ENCODE data around the gene ATXN2L. TPM values are rescaled to one million over a fixed set of nuclear protein-coding genes. Genes with fewer than 3 reads are reported as not detected.

ATXN2L gene
- total and polyA plus RNA-seq, 9 donors: 27.1 to 107 (median 85.5) TPM

DNA sequence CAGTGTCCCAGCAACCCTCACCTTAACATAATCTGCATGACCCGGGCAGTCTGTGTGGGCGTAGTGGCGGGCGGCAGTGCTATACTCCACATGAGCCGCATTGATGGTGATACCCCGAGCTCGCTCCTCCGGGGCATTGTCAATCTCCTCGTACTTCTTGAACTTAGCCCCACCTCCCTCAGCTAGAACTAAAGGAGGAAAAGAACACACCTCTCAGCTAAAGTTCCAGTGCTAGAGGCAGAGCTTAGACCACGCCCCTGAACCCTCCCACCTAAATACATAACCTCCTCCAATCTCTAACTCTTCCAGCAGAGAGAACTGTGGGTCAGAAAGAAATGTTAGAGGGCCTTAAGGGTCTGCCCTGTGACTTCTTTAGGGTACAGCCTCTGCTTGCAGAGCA, 22.5 kb downstream of the ATXN2L start:
- 82% methylated on average over 2 of the region's 10 CpGs for WGBS (ENCODE audit: insufficient coverage)
- H3K27ac ChIP-seq (ENCODE audit: low read length): no peak overlapping the region

DNA sequence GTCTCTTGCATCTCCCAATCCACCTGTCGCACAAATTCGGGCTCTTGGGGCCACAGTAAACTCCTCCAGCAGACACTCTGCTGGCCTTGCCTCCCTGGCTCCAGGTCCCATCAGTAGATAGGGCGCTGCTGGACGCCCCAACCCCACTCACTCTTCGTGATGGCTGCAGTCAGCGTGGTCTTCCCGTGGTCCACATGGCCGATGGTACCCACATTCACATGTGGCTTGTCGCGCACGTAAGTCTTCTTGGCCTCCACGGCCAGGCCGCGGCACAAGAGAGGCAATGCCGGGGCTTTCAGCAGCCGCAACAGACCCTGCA, 22.9 kb downstream of the ATXN2L start:
- 3% methylated on average over 16 of the region's 16 CpGs for WGBS (ENCODE audit: insufficient coverage)
- peaks cover 36% of the 10 kb centered on the region for H3K36me3 ChIP-seq (ENCODE audit: control insufficient read depth, insufficient read depth, low read length)
- peaks cover 18% of the 10 kb centered on the region for H3K4me1 ChIP-seq (ENCODE audit: control insufficient read depth, insufficient read depth, low read length)

More for the DNA sequence above, 22.5 kb downstream of the ATXN2L start:
- Histone ChIP-seq H3K36me3 (ENCODE audit: control insufficient read depth, insufficient read depth, low read length) (peaks cover 36% of the 10 kb centered on the region), H3K27me3 (ENCODE audit: control insufficient read depth, insufficient read depth, low read length) (no peaks in the 10 kb centered on the region), H3K4me1 (ENCODE audit: control insufficient read depth, insufficient read depth, low read length) (peaks cover 18% of the 10 kb centered on the region), H3K9me3 (replicated peaks; ENCODE audit: control insufficient read depth, low read depth, low read length) (no peaks in the 10 kb centered on the region), H3K4me3 (ENCODE audit: low read length) (peak overlapping the region; percentile 96)
- DNase-seq: no peak

DNA sequence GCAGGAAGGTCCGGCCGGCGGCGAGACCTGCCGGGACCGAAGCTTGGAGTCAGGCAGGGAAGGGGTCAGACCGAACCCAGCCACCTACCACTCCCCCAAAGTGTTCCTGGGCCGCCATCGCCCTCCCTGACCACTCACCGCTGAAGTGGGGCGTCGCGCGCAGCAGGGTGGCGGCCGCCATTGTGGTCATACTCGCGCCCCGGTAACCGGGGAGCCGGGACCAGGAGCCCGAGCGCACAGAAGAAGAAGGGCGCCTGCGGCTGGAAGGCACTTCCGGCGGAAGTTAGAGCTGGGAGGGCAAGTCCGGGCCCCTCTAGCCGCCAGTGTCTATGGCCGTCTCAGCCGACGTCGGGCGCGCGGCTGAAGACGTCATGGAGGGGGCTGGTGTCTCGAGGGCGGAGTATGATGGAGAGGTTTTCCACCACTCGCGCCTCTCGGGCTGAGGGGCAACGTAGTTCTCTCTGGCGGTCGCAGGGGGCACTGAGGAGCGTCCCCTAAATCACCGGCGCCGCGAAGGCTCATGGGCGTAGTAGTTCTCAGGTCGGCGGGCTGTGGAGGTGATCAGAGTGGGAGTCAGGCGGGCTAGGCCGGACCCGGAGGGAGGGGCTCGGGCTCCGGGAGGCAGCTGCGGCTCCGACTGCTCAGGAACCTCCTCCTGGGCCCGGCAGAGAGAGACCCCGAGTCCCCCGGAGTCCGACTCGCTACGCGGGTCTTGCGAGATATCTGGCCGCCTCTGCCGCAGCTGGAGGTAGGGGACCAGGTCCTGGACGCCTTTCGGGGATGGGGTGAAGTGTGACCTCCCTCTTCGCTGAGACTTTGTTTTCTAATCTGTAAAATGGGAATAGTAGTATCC, 23.5 kb downstream of the ATXN2L start, which contains the start of gene TUFM:
Gene TUFM (minus strand): TSS at position 269 of the 853 bp plus-strand sequence. CDS start 79 bp downstream, at position 190.
- H3K4me3 ChIP-seq (ENCODE audit: low read length): peak within 1 kb of the TSS; percentile 96
- WGBS (ENCODE audit: insufficient coverage): 1% methylated on average over 69 of the region's 73 CpGs
- no peaks in the 10 kb centered on the region for H3K9me3 ChIP-seq (replicated peaks; ENCODE audit: control insufficient read depth, low read depth, low read length)
- peaks cover 18% of the 10 kb centered on the region for H3K4me1 ChIP-seq (ENCODE audit: control insufficient read depth, insufficient read depth, low read length)
- H3K27ac ChIP-seq (ENCODE audit: low read length): peak within 1 kb of the TSS; percentile 88
- no peaks in the 10 kb centered on the region for H3K27me3 ChIP-seq (ENCODE audit: control insufficient read depth, insufficient read depth, low read length)
- peaks cover 36% of the 10 kb centered on the region for H3K36me3 ChIP-seq (ENCODE audit: control insufficient read depth, insufficient read depth, low read length)
- peak; percentile 100 for DNase-seq

More for the DNA sequence above, 22.9 kb downstream of the ATXN2L start:
- H3K9me3 ChIP-seq (replicated peaks; ENCODE audit: control insufficient read depth, low read depth, low read length): no peaks in the 10 kb centered on the region
- H3K27ac ChIP-seq (ENCODE audit: low read length): peak overlapping the region; percentile 70
- H3K4me3 ChIP-seq (ENCODE audit: low read length): peak overlapping the region; percentile 96
- DNase-seq: no peak
- no peaks in the 10 kb centered on the region for H3K27me3 ChIP-seq (ENCODE audit: control insufficient read depth, insufficient read depth, low read length)

DNA sequence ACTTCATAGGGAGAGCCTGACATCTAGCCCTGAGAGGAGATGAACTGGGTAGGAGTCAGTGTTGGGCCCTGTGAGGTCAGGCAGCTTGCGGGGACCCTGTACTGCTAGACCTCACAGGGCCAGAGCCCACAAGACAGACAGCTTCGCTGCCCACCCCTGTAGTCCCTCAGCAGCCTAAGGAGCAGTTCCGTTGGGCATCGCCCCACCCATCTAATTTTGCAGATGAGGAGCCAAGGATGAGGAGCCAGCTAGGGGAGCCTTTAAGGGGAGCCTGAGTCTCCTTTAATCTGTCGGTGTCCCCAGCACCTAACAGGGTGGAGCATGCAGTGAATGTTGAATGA, 24.1 kb downstream of the ATXN2L start:
- peak overlapping the region; percentile 88 for H3K27ac ChIP-seq (ENCODE audit: low read length)
- H3K27me3 ChIP-seq (ENCODE audit: control insufficient read depth, insufficient read depth, low read length): no peaks in the 10 kb centered on the region
- DNase-seq: no peak
- H3K4me1 ChIP-seq (ENCODE audit: control insufficient read depth, insufficient read depth, low read length): peaks cover 18% of the 10 kb centered on the region
- H3K9me3 ChIP-seq (replicated peaks; ENCODE audit: control insufficient read depth, low read depth, low read length): no peaks in the 10 kb centered on the region
- H3K4me3 ChIP-seq (ENCODE audit: low read length): peak overlapping the region; percentile 96
- WGBS (ENCODE audit: insufficient coverage): no CpG with 5 or more reads among the region's 5 CpGs
- peaks cover 34% of the 10 kb centered on the region for H3K36me3 ChIP-seq (ENCODE audit: control insufficient read depth, insufficient read depth, low read length)

DNA sequence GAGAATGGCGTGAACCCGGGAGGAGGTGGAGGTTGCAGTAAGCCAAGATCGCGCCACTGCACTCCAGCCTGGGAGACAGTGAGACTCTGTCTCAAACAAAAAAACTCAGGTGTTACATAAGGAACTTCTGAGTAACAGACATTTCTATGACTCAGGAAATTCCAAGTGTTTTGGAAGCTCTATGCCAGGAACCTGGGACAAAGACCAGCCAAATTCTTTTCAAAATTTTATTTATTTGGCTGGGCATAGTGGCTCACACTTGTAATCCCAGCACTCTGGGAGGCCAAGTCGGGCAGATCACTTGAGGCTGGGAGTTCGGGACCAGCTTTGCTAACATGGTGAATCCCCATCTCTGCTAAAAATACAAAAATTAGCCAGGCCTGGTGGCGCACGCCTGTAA, 35.6 kb downstream of the ATXN2L start:
- DNase-seq: no peak
- Histone ChIP-seq H3K27ac (ENCODE audit: low read length) (no peak overlapping the region), H3K27me3 (ENCODE audit: control insufficient read depth, insufficient read depth, low read length) (no peaks in the 10 kb centered on the region), H3K36me3 (ENCODE audit: control insufficient read depth, insufficient read depth, low read length) (no peaks in the 10 kb centered on the region), H3K4me3 (ENCODE audit: low read length) (no peak overlapping the region), H3K4me1 (ENCODE audit: control insufficient read depth, insufficient read depth, low read length) (peaks cover 4% of the 10 kb centered on the region), H3K9me3 (replicated peaks; ENCODE audit: control insufficient read depth, low read depth, low read length) (no peaks in the 10 kb centered on the region)
- 87% methylated on average over 6 of the region's 8 CpGs for WGBS (ENCODE audit: insufficient coverage)

DNA sequence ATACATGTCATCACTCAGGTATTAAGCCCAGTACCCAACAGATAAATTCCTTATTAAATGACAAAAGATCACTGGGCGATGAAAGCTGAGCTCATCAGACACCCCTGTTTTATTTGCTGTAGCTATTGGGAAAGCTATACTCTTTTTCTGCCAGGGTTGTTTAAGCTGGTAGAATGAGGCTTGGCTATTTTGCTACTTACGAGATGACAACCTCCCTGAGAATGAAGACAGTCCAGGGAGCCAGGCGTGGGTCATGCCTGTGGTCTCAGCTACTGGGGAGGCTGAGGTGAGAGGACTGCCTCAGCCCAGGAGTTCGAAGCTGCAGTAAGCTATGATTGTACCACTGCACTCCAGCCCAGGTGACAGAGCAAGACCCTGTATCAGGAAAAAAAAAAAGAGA, 36.5 kb downstream of the ATXN2L start:
- no peak overlapping the region for H3K4me3 ChIP-seq (ENCODE audit: low read length)
- peaks cover 6% of the 10 kb centered on the region for H3K4me1 ChIP-seq (ENCODE audit: control insufficient read depth, insufficient read depth, low read length)
- DNase-seq: no peak
- H3K27me3 ChIP-seq (ENCODE audit: control insufficient read depth, insufficient read depth, low read length): no peaks in the 10 kb centered on the region
- H3K36me3 ChIP-seq (ENCODE audit: control insufficient read depth, insufficient read depth, low read length): no peaks in the 10 kb centered on the region
- no peak overlapping the region for H3K27ac ChIP-seq (ENCODE audit: low read length)
- 54% methylated on average over 3 of the region's 4 CpGs for WGBS (ENCODE audit: insufficient coverage)
- H3K9me3 ChIP-seq (replicated peaks; ENCODE audit: control insufficient read depth, low read depth, low read length): no peaks in the 10 kb centered on the region

DNA sequence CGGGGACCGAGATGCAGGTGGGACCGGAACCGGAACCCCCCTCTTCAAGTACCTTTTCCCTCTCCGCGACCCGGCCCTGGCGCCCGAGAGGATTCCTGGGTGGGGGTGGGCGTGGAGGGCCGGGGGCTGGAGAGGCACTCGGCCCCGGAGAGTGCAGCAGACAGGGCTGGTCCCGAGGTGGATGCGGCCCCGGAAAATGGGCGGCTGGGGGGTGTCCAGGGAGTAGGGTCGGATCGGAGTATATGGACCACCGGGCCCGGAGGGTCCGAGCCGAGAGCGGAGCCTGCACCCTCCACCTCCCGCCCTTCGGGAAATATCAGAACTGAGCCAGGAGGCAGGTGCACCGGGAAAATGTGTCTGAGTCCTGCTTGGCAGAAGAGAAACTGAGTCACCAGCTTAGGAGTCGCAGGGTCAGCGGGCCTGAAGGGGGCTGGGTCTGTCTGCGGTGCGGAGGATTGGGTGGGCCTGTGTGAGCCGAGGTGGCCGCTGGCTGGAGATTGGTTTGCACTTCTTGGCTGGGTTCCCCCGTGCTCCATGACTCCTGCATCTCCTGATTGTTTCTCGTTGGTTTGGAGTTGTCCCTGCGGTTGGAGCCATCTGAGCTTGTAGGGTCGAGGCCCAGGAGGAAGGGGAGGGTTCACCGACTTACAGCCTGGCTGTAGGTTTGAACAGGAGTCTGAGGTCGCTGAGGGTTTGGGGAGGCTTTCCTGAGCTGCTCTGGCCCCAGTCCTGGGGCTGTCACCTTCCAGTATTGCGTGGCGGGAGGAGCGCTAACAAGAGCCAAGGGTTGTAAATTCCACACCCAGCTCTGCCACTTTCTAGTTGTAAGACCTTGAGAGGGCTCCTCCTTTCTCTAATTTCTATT, 41.4 kb downstream of the ATXN2L start:
- Histone ChIP-seq H3K36me3 (ENCODE audit: control insufficient read depth, insufficient read depth, low read length) (peaks cover 29% of the 10 kb centered on the region), H3K27ac (ENCODE audit: low read length) (peak overlapping the region; percentile 98), H3K9me3 (replicated peaks; ENCODE audit: control insufficient read depth, low read depth, low read length) (no peaks in the 10 kb centered on the region), H3K4me3 (ENCODE audit: low read length) (peak overlapping the region; percentile 79), H3K4me1 (ENCODE audit: control insufficient read depth, insufficient read depth, low read length) (peaks cover 20% of the 10 kb centered on the region), H3K27me3 (ENCODE audit: control insufficient read depth, insufficient read depth, low read length) (no peaks in the 10 kb centered on the region)
- WGBS (ENCODE audit: insufficient coverage): 0% methylated on average over 27 of the region's 42 CpGs
- DNase-seq: peak; percentile 62

DNA sequence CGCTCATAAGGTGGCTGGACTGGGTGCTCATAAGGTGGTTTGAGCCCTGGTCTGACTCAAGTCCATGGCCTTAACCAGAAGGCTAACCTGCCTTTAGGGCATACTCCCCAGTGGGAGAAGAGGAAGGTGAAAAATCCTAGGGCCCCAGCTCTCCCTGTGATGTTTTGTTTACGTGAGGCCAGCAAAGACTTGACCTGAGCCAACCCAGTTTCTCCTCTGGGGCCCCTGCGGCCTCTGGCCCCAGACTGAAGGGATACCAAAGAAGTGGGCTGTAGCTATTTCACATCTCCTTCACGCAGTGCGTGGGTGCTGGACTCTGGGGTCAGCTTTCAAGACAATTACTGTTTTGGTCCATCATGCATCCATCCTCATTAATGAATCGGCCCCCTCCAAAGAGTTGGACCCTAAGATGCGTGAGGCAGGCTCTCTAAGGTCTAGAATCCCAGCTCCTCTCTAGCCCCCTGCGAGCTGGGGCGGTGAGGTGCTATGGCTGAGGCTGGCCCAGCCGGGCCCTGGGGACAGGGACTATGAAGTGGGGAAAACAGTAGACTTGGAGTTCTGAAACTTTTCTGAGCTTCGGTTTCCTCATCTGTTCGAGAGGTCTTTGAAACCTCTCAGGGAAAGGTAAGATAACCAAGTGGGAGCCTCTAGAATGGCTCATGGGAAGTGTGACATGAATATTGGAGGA, 42.3 kb downstream of the ATXN2L start:
- Histone ChIP-seq H3K4me3 (ENCODE audit: low read length) (no peak overlapping the region), H3K4me1 (ENCODE audit: control insufficient read depth, insufficient read depth, low read length) (peaks cover 20% of the 10 kb centered on the region), H3K27ac (ENCODE audit: low read length) (no peak overlapping the region), H3K9me3 (replicated peaks; ENCODE audit: control insufficient read depth, low read depth, low read length) (no peaks in the 10 kb centered on the region), H3K27me3 (ENCODE audit: control insufficient read depth, insufficient read depth, low read length) (no peaks in the 10 kb centered on the region), H3K36me3 (ENCODE audit: control insufficient read depth, insufficient read depth, low read length) (peaks cover 39% of the 10 kb centered on the region)
- WGBS (ENCODE audit: insufficient coverage): 80% methylated on average over 8 of the region's 12 CpGs
- DNase-seq: no peak

DNA sequence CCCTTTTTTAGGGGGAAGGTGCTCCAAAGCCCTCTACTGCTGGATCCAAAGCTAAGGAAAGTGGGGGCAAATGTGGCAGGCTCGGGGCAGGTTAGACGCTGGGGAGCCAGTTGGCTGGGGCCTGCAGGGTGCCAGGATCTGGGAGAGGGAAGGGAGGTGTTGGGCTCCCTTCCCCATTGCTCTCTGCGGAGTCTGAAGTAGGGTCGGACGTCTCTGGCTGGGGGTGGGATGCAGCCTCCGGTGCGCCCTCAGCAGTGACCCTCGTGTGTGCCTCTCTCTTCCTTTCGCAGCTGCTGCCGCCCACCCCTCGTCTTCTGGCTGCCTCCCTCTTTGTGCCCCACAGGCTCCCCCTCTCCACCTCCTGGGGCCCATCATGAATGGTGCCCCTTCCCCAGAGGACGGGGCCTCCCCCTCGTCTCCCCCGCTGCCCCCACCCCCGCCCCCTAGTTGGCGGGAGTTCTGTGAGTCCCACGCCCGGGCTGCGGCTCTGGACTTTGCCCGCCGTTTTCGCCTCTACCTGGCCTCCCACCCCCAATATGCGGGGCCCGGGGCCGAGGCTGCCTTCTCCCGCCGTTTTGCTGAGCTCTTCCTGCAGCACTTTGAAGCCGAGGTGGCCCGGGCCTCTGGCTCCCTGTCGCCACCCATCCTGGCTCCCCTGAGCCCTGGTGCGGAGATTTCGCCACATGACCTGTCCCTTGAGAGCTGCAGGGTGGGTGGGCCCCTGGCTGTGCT, 43.1 kb downstream of the ATXN2L start:
- H3K36me3 ChIP-seq (ENCODE audit: control insufficient read depth, insufficient read depth, low read length): peaks cover 46% of the 10 kb centered on the region
- no peak overlapping the region for H3K4me3 ChIP-seq (ENCODE audit: low read length)
- H3K27ac ChIP-seq (ENCODE audit: low read length): no peak overlapping the region
- no peaks in the 10 kb centered on the region for H3K27me3 ChIP-seq (ENCODE audit: control insufficient read depth, insufficient read depth, low read length)
- no peak for DNase-seq
- no peaks in the 10 kb centered on the region for H3K9me3 ChIP-seq (replicated peaks; ENCODE audit: control insufficient read depth, low read depth, low read length)
- H3K4me1 ChIP-seq (ENCODE audit: control insufficient read depth, insufficient read depth, low read length): peaks cover 20% of the 10 kb centered on the region
- WGBS (ENCODE audit: insufficient coverage): 70% methylated on average over 21 of the region's 32 CpGs
